Measurements from ENCODE around the gene PCSK4.

DNA sequence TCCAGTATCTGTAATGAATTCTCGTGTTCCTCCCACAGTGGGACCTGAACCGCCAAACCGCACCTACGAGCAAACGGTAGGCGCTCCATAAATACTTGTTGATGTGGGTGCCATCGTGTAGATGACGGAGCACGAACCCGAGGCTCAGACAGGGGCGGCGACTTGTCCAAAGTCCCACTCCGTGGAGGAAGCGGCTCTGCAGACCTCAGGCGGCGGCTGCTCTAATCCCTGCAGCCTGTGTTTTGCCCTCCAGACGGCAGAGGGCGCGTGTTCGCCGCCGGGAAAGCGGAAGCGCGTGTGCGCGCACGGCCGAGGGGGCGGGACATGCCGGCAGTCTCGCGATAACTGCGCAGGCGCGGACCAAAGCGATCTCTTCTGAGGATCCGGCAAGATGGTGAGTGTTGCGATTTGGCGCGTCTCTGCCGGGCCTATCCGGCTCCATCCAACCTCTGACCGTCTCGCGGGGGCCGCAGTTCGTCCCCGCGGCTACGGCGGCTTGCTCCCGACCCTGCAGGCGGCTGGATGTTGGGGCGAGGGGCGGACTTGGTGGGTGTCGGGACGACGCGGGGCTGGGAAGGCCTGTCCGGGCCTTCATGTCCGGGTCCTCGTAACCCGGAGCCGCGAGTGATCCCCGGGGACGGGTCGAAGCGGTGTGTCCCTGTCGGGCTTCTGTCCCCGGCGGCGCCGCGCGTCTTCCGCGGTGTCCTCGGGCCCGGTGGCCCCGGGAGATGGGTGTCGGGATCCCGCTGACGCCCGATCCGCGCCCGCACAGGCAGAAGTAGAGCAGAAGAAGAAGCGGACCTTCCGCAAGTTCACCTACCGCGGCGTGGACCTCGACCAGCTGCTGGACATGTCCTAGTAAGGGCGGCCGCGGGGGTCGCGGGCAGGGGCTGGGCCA lies 51.9 kb downstream of the PCSK4 start, which contains the start of gene RPS15:
- TF ChIP-seq, protein P1, sequence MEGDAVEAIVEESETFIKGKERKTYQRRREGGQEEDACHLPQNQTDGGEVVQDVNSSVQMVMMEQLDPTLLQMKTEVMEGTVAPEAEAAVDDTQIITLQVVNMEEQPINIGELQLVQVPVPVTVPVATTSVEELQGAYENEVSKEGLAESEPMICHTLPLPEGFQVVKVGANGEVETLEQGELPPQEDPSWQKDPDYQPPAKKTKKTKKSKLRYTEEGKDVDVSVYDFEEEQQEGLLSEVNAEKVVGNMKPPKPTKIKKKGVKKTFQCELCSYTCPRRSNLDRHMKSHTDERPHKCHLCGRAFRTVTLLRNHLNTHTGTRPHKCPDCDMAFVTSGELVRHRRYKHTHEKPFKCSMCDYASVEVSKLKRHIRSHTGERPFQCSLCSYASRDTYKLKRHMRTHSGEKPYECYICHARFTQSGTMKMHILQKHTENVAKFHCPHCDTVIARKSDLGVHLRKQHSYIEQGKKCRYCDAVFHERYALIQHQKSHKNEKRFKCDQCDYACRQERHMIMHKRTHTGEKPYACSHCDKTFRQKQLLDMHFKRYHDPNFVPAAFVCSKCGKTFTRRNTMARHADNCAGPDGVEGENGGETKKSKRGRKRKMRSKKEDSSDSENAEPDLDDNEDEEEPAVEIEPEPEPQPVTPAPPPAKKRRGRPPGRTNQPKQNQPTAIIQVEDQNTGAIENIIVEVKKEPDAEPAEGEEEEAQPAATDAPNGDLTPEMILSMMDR (conservative IDR thresholded peaks at IDR 0.05; ENCODE audit: low read depth, low read length) = peak; percentile 97
- no peak for TF ChIP-seq EZH2 (IDR thresholded peaks at IDR 0.05; ENCODE audit: borderline replicate concordance, low read depth, low read length, poor library complexity, severe bottlenecking)
